IPS-18c (cell line): ENCODE data around the gene GFI1.
"Not testable (repeated sequence)": the region's sequence is repeated elsewhere in the genome, so short reads cannot be mapped to it uniquely, and the experiment has no call there.

Source experiments
- H3K4me3 ChIP-seq: 2 replicates; pipeline ENCODE4 v1.7.0; 2013; ENCODE audit warnings: low read depth, mild to moderate bottlenecking, low read length, moderate library complexity; ENCODE audit not compliant: insufficient read depth
- H3K9me3 ChIP-seq: one replicate; pipeline ENCODE4 v1.6.1; 2013; ENCODE audit warnings: mild to moderate bottlenecking, low read length, moderate library complexity; ENCODE audit not compliant: control insufficient read depth, insufficient read depth

The GFI1 gene

GRCh38 chr1:92486251-92487077, at the start of gene GFI1:
Gene GFI1, minus strand, starts transcription at chr1:92486925. Its CDS starts 3,438 bp downstream, at chr1:92483487.
- Histone ChIP-seq H3K4me3 (peak within 1 kb of the TSS; percentile 56), H3K9me3 (peaks cover 2% of the 10 kb centered on the region)

- H3K4me3 ChIP-seq, H3K9me3 ChIP-seq: not testable (repeated sequence)
These were observed 45.6 kb upstream of the GFI1 start for GRCh38 chr1:92532371-92532770.

- H3K4me3 ChIP-seq, H3K9me3 ChIP-seq: not testable (repeated sequence)
These were observed 45.2 kb upstream of the GFI1 start for GRCh38 chr1:92531939-92532338.

- H3K4me3 ChIP-seq = no peak overlapping the region
- H3K9me3 ChIP-seq = no peaks in the 10 kb centered on the region
These were observed 40.9 kb upstream of the GFI1 start for GRCh38 chr1:92527670-92528069.

- H3K9me3 ChIP-seq, H3K4me3 ChIP-seq: not testable (repeated sequence)
These were observed 38.3 kb upstream of the GFI1 start for GRCh38 chr1:92524944-92525590.

- Histone ChIP-seq H3K9me3 (no peaks in the 10 kb centered on the region), H3K4me3 (no peak overlapping the region)
These were observed 32.3 kb upstream of the GFI1 start for GRCh38 chr1:92519043-92519442.

- H3K9me3 ChIP-seq = no peaks in the 10 kb centered on the region
- no peak overlapping the region for H3K4me3 ChIP-seq
These were observed 29.8 kb upstream of the GFI1 start for GRCh38 chr1:92516574-92516973.

GRCh38 chr1:92515796-92516201, 29.1 kb upstream of the GFI1 start:
- no peaks in the 10 kb centered on the region for H3K9me3 ChIP-seq
- H3K4me3 ChIP-seq = no peak overlapping the region

GRCh38 chr1:92511541-92511940, 24.8 kb upstream of the GFI1 start:
- Histone ChIP-seq H3K9me3 (no peaks in the 10 kb centered on the region), H3K4me3 (no peak overlapping the region)

- H3K4me3 ChIP-seq = no peak overlapping the region
These were observed 22.9 kb upstream of the GFI1 start for GRCh38 chr1:92509619-92510018.

GRCh38 chr1:92505015-92505692, 18.4 kb upstream of the GFI1 start:
- Histone ChIP-seq H3K9me3 (no peaks in the 10 kb centered on the region), H3K4me3 (no peak overlapping the region)

More at GRCh38 chr1:92509619-92510018, 22.9 kb upstream of the GFI1 start:
- no peaks in the 10 kb centered on the region for H3K9me3 ChIP-seq

GRCh38 chr1:92504291-92505014, 17.7 kb upstream of the GFI1 start:
- Histone ChIP-seq H3K4me3 (no peak overlapping the region), H3K9me3 (no peaks in the 10 kb centered on the region)

GRCh38 chr1:92503926-92504285, 17.2 kb upstream of the GFI1 start:
- H3K4me3 ChIP-seq = no peak overlapping the region
- H3K9me3 ChIP-seq = no peaks in the 10 kb centered on the region

GRCh38 chr1:92503043-92503925, 16.6 kb upstream of the GFI1 start:
- Histone ChIP-seq H3K4me3 (no peak overlapping the region), H3K9me3 (no peaks in the 10 kb centered on the region)

GRCh38 chr1:92502247-92502646, 15.5 kb upstream of the GFI1 start:
- Histone ChIP-seq H3K9me3 (no peaks in the 10 kb centered on the region), H3K4me3 (no peak overlapping the region)

GRCh38 chr1:92500552-92500951, 13.8 kb upstream of the GFI1 start:
- Histone ChIP-seq H3K9me3 (no peaks in the 10 kb centered on the region), H3K4me3 (no peak overlapping the region)
